Mononuclear cell (primary cell): ENCODE data around the gene HLA-DOA. TPM values are rescaled to one million over a fixed set of nuclear protein-coding genes. Genes with fewer than 3 reads are reported as not detected.

Experiments used
- H3K27me3 ChIP-seq: 2 replicates; pipeline ENCODE4 v1.6.0; 2011; ENCODE audit warnings: low read length, control low read depth; ENCODE audit not compliant: insufficient read depth
- H3K4me1 ChIP-seq: 2 replicates; pipeline ENCODE4 v1.5.1; 2011; ENCODE audit warnings: mild to moderate bottlenecking, low read length, control low read depth; ENCODE audit not compliant: insufficient read depth
- H3K4me3 ChIP-seq: 2 replicates; pipeline ENCODE4 v1.5.1; 2011; ENCODE audit warnings: mild to moderate bottlenecking, low read length, moderate library complexity
- H3K9me3 ChIP-seq: 2 replicates; pipeline ENCODE4 v1.5.1; 2011; ENCODE audit warnings: low read depth, mild to moderate bottlenecking, control low read depth, low read length
- total RNA-seq: library from RNA; depleted of rRNA; stranded (reverse); fragments of >200 nt; gene quantifications from one replicate; pipeline ENCODE4 v1.2.3, GENCODE V29; 2012

Gene HLA-DOA
- total RNA-seq, 1 donor = 16.2 TPM

GRCh38 chr6:32995448-32995847, 13.9 kb downstream of the HLA-DOA start:
- Histone ChIP-seq H3K9me3 (no peaks in the 10 kb centered on the region), H3K4me1 (peaks cover 8% of the 10 kb centered on the region), H3K4me3 (no peak overlapping the region), H3K27me3 (peaks cover 9% of the 10 kb centered on the region)

GRCh38 chr6:32993363-32993973, 15.9 kb downstream of the HLA-DOA start:
- Histone ChIP-seq H3K27me3 (peaks cover 9% of the 10 kb centered on the region), H3K9me3 (no peaks in the 10 kb centered on the region), H3K4me1 (no peaks in the 10 kb centered on the region), H3K4me3 (no peak overlapping the region)

- Histone ChIP-seq H3K27me3 (peaks cover 9% of the 10 kb centered on the region), H3K4me1 (no peaks in the 10 kb centered on the region), H3K9me3 (no peaks in the 10 kb centered on the region), H3K4me3 (no peak overlapping the region)
Measured at GRCh38 chr6:32991972-32992371, 17.4 kb downstream of the HLA-DOA start.

- H3K4me3 ChIP-seq = no peak overlapping the region
- peaks cover 7% of the 10 kb centered on the region for H3K4me1 ChIP-seq
- H3K9me3 ChIP-seq = no peaks in the 10 kb centered on the region
- H3K27me3 ChIP-seq = peaks cover 3% of the 10 kb centered on the region
Measured at GRCh38 chr6:32989368-32989767, 20.0 kb downstream of the HLA-DOA start.

- Histone ChIP-seq H3K27me3 (no peaks in the 10 kb centered on the region), H3K4me3 (no peak overlapping the region), H3K9me3 (no peaks in the 10 kb centered on the region), H3K4me1 (peaks cover 18% of the 10 kb centered on the region)
Measured at GRCh38 chr6:32984622-32985389, 24.6 kb downstream of the HLA-DOA start.

- H3K9me3 ChIP-seq = no peaks in the 10 kb centered on the region
- peaks cover 20% of the 10 kb centered on the region for H3K4me1 ChIP-seq
- no peak overlapping the region for H3K4me3 ChIP-seq
- no peaks in the 10 kb centered on the region for H3K27me3 ChIP-seq
Measured at GRCh38 chr6:32983964-32984621, 25.3 kb downstream of the HLA-DOA start.

GRCh38 chr6:32983493-32983848, 25.9 kb downstream of the HLA-DOA start:
- Histone ChIP-seq H3K4me1 (peaks cover 23% of the 10 kb centered on the region), H3K9me3 (no peaks in the 10 kb centered on the region), H3K27me3 (no peaks in the 10 kb centered on the region), H3K4me3 (no peak overlapping the region)

- H3K27me3 ChIP-seq = no peaks in the 10 kb centered on the region
- H3K9me3 ChIP-seq = no peaks in the 10 kb centered on the region
- H3K4me1 ChIP-seq = peaks cover 29% of the 10 kb centered on the region
- H3K4me3 ChIP-seq = no peak overlapping the region
Measured at GRCh38 chr6:32982702-32983492, 26.5 kb downstream of the HLA-DOA start.

GRCh38 chr6:32982084-32982701, 27.2 kb downstream of the HLA-DOA start:
- no peak overlapping the region for H3K4me3 ChIP-seq

GRCh38 chr6:32980488-32981038, 28.8 kb downstream of the HLA-DOA start:
- H3K9me3 ChIP-seq = no peaks in the 10 kb centered on the region
- H3K4me3 ChIP-seq = no peak overlapping the region
- H3K4me1 ChIP-seq = peaks cover 52% of the 10 kb centered on the region
- no peaks in the 10 kb centered on the region for H3K27me3 ChIP-seq

More at GRCh38 chr6:32982084-32982701, 27.2 kb downstream of the HLA-DOA start:
- H3K9me3 ChIP-seq = no peaks in the 10 kb centered on the region
- H3K27me3 ChIP-seq = no peaks in the 10 kb centered on the region
- peaks cover 36% of the 10 kb centered on the region for H3K4me1 ChIP-seq

- no peaks in the 10 kb centered on the region for H3K9me3 ChIP-seq
- no peaks in the 10 kb centered on the region for H3K27me3 ChIP-seq
- no peak overlapping the region for H3K4me3 ChIP-seq
- peaks cover 56% of the 10 kb centered on the region for H3K4me1 ChIP-seq
Measured at GRCh38 chr6:32979720-32980487, 29.5 kb downstream of the HLA-DOA start.

- H3K4me1 ChIP-seq = peaks cover 52% of the 10 kb centered on the region
- no peak overlapping the region for H3K4me3 ChIP-seq
- H3K27me3 ChIP-seq = no peaks in the 10 kb centered on the region
- no peaks in the 10 kb centered on the region for H3K9me3 ChIP-seq
Measured at GRCh38 chr6:32977953-32978324, 31.5 kb downstream of the HLA-DOA start.

GRCh38 chr6:32977272-32977952, 32.0 kb downstream of the HLA-DOA start:
- no peak overlapping the region for H3K4me3 ChIP-seq
- H3K27me3 ChIP-seq = no peaks in the 10 kb centered on the region
- peaks cover 52% of the 10 kb centered on the region for H3K4me1 ChIP-seq
- no peaks in the 10 kb centered on the region for H3K9me3 ChIP-seq
